ENCODE data around the gene SCFD2.

DNA sequence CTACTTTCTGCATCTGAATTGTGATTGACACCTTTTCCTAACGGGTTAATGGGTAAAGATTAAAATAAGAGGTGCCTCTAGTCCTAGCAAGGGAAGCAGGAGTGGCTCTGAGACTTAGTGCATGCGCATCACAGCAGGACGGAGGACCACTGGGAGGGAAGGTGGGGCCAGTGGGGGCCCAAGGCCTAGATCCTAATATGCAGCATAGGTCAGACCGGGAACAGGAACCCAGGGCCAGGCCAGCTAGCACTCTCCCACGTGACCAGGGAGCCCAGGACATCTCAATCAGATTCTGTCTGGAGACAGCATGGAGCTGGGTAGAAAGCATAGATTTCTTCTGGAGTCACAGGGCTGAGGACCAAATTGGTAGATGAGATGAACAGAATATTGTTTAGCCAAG is 448.0 kb downstream of the SCFD2 start:
- TF ChIP-seq, protein P1, sequence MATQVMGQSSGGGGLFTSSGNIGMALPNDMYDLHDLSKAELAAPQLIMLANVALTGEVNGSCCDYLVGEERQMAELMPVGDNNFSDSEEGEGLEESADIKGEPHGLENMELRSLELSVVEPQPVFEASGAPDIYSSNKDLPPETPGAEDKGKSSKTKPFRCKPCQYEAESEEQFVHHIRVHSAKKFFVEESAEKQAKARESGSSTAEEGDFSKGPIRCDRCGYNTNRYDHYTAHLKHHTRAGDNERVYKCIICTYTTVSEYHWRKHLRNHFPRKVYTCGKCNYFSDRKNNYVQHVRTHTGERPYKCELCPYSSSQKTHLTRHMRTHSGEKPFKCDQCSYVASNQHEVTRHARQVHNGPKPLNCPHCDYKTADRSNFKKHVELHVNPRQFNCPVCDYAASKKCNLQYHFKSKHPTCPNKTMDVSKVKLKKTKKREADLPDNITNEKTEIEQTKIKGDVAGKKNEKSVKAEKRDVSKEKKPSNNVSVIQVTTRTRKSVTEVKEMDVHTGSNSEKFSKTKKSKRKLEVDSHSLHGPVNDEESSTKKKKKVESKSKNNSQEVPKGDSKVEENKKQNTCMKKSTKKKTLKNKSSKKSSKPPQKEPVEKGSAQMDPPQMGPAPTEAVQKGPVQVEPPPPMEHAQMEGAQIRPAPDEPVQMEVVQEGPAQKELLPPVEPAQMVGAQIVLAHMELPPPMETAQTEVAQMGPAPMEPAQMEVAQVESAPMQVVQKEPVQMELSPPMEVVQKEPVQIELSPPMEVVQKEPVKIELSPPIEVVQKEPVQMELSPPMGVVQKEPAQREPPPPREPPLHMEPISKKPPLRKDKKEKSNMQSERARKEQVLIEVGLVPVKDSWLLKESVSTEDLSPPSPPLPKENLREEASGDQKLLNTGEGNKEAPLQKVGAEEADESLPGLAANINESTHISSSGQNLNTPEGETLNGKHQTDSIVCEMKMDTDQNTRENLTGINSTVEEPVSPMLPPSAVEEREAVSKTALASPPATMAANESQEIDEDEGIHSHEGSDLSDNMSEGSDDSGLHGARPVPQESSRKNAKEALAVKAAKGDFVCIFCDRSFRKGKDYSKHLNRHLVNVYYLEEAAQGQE (IDR thresholded peaks at IDR 0.05; ENCODE audit: insufficient read depth in 1 of 2, low read depth in 2 of 2, low read length in 2 of 2): no peak
- no peak for TF ChIP-seq TAF1 (IDR thresholded peaks at IDR 0.05; ENCODE audit: borderline replicate concordance, insufficient read depth, low read length)
- no peak for TF ChIP-seq POLR2AphosphoS5 (IDR thresholded peaks at IDR 0.05; ENCODE audit: low read depth, low read length)
- no peak for TF ChIP-seq SIN3A (IDR thresholded peaks at IDR 0.05; ENCODE audit: borderline replicate concordance, insufficient read depth, low read length)
- no peak for TF ChIP-seq FOXP2 (optimal IDR thresholded peaks at IDR 0.05; ENCODE audit: borderline replicate concordance, extremely low read depth, extremely low read length, insufficient read depth)

Measured in PFSK-1 (cell line).